Fibroblast of lung (primary cell): ENCODE data around the gene ILDR1.

Experiments used
- CTCF ChIP-seq, 2 donors: IDR thresholded peaks in 1 of 2; conservative IDR thresholded peaks in 1 of 2; 1 replicate in 1 of 2; 2 replicates in 1 of 2; pipeline ENCODE4 v1.5.1; 2011 to 2012; ENCODE audit warnings: low read length in 2 of 2, control low read depth in 1 of 2, inconsistent platforms in 1 of 2, low read depth in 1 of 2, mild to moderate bottlenecking in 1 of 2
- EZH2 ChIP-seq: IDR thresholded peaks from 2 replicates; pipeline ENCODE4 v1.5.1; 2012; ENCODE audit warnings: low read length, control low read depth, mild to moderate bottlenecking; ENCODE audit errors: missing control alignments

DNA sequence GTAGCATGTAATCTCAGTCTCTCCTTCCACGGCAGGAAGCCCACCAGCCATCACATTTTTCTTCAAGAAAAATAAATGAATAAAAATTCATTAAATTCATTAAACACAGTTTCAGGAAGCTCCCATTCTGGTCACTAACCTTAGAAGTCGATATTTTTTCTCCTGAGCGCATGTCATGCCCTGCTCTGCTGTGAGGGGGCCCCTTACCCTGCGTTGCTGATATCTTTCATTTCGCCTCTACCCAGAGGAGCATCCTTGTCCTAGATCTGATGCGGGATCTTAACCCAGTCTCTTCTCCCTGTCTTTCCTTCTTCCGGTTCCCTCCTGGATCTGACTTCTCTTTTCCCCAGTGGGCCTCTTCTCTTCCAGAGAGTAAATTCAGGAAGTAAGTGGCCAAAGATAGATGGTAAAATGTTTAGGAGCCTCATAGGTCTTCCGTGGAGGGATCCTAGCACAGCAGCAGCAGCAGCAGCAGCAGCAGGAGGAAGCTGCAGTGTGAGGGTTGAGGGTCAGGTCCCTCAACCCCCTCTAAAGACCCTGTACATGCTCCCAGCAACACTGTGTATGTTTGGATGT is 1.4 kb upstream of the ILDR1 start:
- TF ChIP-seq EZH2 (no peak), CTCF (conservative IDR thresholded peaks at IDR 0.05 in 1 of 2, IDR thresholded peaks at IDR 0.05 in 1 of 2; ENCODE audit: low read depth in 1 of 2, low read length in 2 of 2) (no peak)
